ENCODE measurements around the gene TBX10.

DNA sequence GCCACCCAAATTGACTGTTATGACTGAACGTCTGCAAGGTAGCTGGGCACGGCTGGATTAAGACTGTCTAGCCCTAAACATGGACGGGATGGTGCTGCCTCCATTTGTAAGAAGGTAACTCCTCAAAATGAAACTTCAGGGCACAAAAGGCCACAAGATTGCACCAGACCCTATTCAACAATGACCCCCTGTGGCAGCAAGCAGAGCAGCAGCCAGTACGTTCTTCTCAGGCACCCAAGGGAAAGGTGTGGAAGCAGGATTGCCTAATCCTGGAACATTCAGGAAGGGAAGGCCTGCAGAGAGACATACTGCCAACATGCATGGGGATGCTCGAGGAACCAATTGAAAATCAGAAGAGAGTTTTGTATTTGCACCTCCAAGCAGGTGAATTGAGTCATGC is 4.5 kb upstream of the TBX10 start:
- TF ChIP-seq, protein P1, sequence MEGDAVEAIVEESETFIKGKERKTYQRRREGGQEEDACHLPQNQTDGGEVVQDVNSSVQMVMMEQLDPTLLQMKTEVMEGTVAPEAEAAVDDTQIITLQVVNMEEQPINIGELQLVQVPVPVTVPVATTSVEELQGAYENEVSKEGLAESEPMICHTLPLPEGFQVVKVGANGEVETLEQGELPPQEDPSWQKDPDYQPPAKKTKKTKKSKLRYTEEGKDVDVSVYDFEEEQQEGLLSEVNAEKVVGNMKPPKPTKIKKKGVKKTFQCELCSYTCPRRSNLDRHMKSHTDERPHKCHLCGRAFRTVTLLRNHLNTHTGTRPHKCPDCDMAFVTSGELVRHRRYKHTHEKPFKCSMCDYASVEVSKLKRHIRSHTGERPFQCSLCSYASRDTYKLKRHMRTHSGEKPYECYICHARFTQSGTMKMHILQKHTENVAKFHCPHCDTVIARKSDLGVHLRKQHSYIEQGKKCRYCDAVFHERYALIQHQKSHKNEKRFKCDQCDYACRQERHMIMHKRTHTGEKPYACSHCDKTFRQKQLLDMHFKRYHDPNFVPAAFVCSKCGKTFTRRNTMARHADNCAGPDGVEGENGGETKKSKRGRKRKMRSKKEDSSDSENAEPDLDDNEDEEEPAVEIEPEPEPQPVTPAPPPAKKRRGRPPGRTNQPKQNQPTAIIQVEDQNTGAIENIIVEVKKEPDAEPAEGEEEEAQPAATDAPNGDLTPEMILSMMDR (IDR thresholded peaks at IDR 0.05) = peak in 1 of 6 experiments; percentile 10
- TF ChIP-seq POLR2AphosphoS5 (IDR thresholded peaks at IDR 0.05) = no peak

Measured in upper lobe of left lung (tissue), 4 donors.